ENCODE data around the gene NDUFV1.

DNA sequence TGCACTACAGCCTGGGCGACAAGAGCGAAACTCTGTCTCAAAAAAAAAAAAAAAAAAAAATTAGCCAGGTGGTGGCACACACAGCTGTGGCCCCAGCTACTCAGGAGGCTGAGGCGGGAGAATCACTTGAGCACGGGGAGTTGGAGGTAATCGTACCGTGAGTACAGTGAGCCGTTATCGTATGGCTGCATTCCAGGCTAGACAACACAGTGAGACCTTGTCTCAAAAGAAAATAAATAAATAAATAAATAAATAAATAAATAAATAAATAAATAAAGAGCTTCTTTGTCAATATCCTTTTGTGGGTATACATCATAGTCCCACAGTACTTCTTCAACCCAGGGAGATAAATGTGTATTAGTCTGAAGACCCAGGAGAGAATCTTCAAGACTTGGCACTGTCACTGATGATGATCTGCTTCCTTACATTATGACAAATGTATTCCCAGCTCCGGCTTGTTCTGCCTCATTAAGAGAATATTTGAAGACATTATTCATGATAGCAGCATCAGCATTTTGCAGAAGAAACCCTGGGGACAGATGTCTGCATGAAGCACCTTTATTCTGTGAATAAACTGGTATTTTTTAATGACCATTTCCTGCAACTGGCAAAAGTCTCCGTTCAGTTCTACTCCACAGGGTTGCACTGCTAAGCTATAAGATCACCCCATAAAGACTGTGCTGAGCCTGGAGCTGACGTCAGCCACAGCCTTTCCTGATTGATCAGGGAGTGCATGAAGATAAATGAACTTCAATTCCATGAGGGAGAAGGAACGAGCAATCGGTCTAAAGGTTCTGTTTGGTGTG, 45.4 kb downstream of the NDUFV1 start:
- TF ChIP-seq MAX (IDR thresholded peaks at IDR 0.05) (no peak), RAD21 (IDR thresholded peaks at IDR 0.05) (no peak), CTCF (IDR thresholded peaks at IDR 0.05; ENCODE audit: low read depth, low read length, missing input control) (no peak), TAF1 (conservative IDR thresholded peaks at IDR 0.05) (no peak), JUND (IDR thresholded peaks at IDR 0.05) (no peak), HNF4A (conservative IDR thresholded peaks at IDR 0.05) (no peak), FOXA2 (IDR thresholded peaks at IDR 0.05) (no peak), REST (IDR thresholded peaks at IDR 0.05) (no peak), SP1 (IDR thresholded peaks at IDR 0.05) (no peak), YY1 (IDR thresholded peaks at IDR 0.05) (no peak)
- TF ChIP-seq, protein P1, sequence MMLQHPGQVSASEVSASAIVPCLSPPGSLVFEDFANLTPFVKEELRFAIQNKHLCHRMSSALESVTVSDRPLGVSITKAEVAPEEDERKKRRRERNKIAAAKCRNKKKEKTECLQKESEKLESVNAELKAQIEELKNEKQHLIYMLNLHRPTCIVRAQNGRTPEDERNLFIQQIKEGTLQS (IDR thresholded peaks at IDR 0.05): no peak

Data from liver (tissue), 3 donors.